HepG2 (cell line): Measurements from ENCODE around the gene USP11. TPM values are rescaled to one million over a fixed set of nuclear protein-coding genes. Genes with fewer than 3 reads are reported as not detected.

Experiments used
- ATF7-NPFF ChIP-seq: sonication (generic); formaldehyde crosslinking; IDR thresholded peaks from 2 replicates; pipeline ENCODE4 v1.8.1; 2023; ENCODE audit warnings: mild to moderate bottlenecking, low read depth, missing genetic modification reagents, moderate library complexity
- GATAD2A ChIP-seq: IDR thresholded peaks from 2 replicates; pipeline ENCODE4 v1.6.1; 2016
- GMEB1 ChIP-seq: sonication (generic); formaldehyde crosslinking; IDR thresholded peaks from 2 replicates; pipeline ENCODE4 v1.5.1; 2020; ENCODE audit warnings: missing genetic modification reagents, mild to moderate bottlenecking, borderline replicate concordance
- IKZF5 ChIP-seq: IDR thresholded peaks from 2 replicates; pipeline ENCODE4 v1.6.1; 2018; ENCODE audit warnings: missing genetic modification reagents, mild to moderate bottlenecking, missing compliant biosample characterization
- MXI1 ChIP-seq: IDR thresholded peaks from 3 replicates; pipeline ENCODE4 v1.6.1; 2012; ENCODE audit warnings: low read depth, low read length, inconsistent platforms, borderline replicate concordance
- PHF8 ChIP-seq: sonication (generic); formaldehyde crosslinking; IDR thresholded peaks from 2 replicates; pipeline ENCODE4 v1.5.0; 2020; ENCODE audit warnings: missing genetic modification reagents
- SAP130 ChIP-seq: IDR thresholded peaks from 2 replicates; pipeline ENCODE4 v1.6.1; 2016; ENCODE audit warnings: low read depth
- SP5 ChIP-seq: IDR thresholded peaks from 2 replicates; pipeline ENCODE4 v1.6.1; 2016; ENCODE audit warnings: low read depth, borderline replicate concordance
- THAP9 ChIP-seq: sonication (generic); formaldehyde crosslinking; IDR thresholded peaks from 2 replicates; pipeline ENCODE4; 2020; ENCODE audit warnings: missing genetic modification reagents, mild to moderate bottlenecking, borderline replicate concordance
- YEATS4 ChIP-seq: sonication (generic); formaldehyde crosslinking; IDR thresholded peaks from 2 replicates; pipeline ENCODE4 v1.4.0; 2020; ENCODE audit warnings: missing genetic modification reagents, borderline replicate concordance
- ZBED4 ChIP-seq: sonication (generic); formaldehyde crosslinking; IDR thresholded peaks from 2 replicates; pipeline ENCODE4 v1.4.0; 2020; ENCODE audit warnings: missing genetic modification reagents, borderline replicate concordance
- ZBTB25 ChIP-seq: IDR thresholded peaks from 2 replicates; pipeline ENCODE4 v1.6.1; 2018; ENCODE audit warnings: missing genetic modification reagents
- ZNF275 ChIP-seq: sonication (generic); formaldehyde crosslinking; IDR thresholded peaks from 2 replicates; pipeline ENCODE4 v1.8.0; 2022; ENCODE audit warnings: missing genetic modification reagents, mild to moderate bottlenecking, inconsistent platforms, borderline replicate concordance
- ZNF33A ChIP-seq: sonication (generic); formaldehyde crosslinking; IDR thresholded peaks from 2 replicates; pipeline ENCODE4 v1.5.1; 2020; ENCODE audit warnings: missing genetic modification reagents, mild to moderate bottlenecking, moderate library complexity, borderline replicate concordance
- polyA plus RNA-seq, 8 experiments: library from polyadenylated mRNA; depleted of rRNA in 3 of 8; stranded (reverse) in 7 of 8; unstranded in 1 of 8; fragments of >200 nt; fragmentation: Illumina TruSeq in 4 of 8; extraction: Trizol in 4 of 8; gene quantifications; 2 replicates each; pipeline versions ENCODE4 v1.2.1 to v1.2.3, GENCODE V29; 2011 to 2016; ENCODE audit warnings: low read depth in 4 of 8, missing spikeins in 1 of 8, mixed read lengths in 1 of 8; ENCODE audit not compliant: insufficient read depth in 1 of 8
- total RNA-seq, 5 experiments: library from RNA; depleted of rRNA; stranded (reverse); fragments of >200 nt; fragmentation: Illumina TruSeq; extraction: Trizol; gene quantifications; 2 replicates each; pipeline ENCODE4 v1.2.3, GENCODE V29; 2016; ENCODE audit warnings: low read depth in 1 of 5

USP11 gene
- total and polyA plus RNA-seq, 2 of the 13 experiments (the other 11 are each of a cell fraction or from before 2014, with no cell fraction given) = 23.8 to 31.7 TPM

GRCh38 chrX:47218280-47218919 is 14.4 kb upstream of the USP11 start, which contains the start of gene CDK16 (continued):
- TF ChIP-seq THAP9 (CRISPR knock-in tag) (peak; percentile 29; the same call in 1 of the 2 replicates), ZNF275 (CRISPR knock-in tag) (0 out of 2 replicates have a peak, but pooled peaks have one; percentile 43), SP5 (CRISPR knock-in tag) (0 out of 2 replicates have a peak, but pooled peaks have one; percentile 8), ZNF33A (no peak), ZBTB25 (0 out of 2 replicates have a peak, but pooled peaks have one; percentile 26), ATF7-NPFF (0 out of 2 replicates have a peak, but pooled peaks have one; percentile 37), IKZF5 (CRISPR knock-in tag) (0 out of 2 replicates have a peak, but pooled peaks have one; percentile 16), GATAD2A (0 out of 2 replicates have a peak, but pooled peaks have one; percentile 15), MXI1 (peak; percentile 32; the same call in 1 of the 3 replicates), SAP130 (CRISPR knock-in tag) (peak; percentile 10; the same call in 1 of the 2 replicates), GMEB1 (CRISPR knock-in tag) (0 out of 2 replicates have a peak, but pooled peaks have one; percentile 22), PHF8 (CRISPR knock-in tag) (peak; percentile 41), ZBED4 (CRISPR knock-in tag) (no peak), YEATS4 (CRISPR knock-in tag) (peak; percentile 37; the same call in 1 of the 2 replicates)
